Nucleus accumbens (tissue), 56 donors: ENCODE results near the gene CNTFR.
"Not testable (repeated sequence)": the region's sequence is repeated elsewhere in the genome, so short reads cannot be mapped to it uniquely, and the experiment has no call there.

Source experiments
- DNase-seq, 56 donors: peaks; one replicate each; lab custom pipeline; 2025; lab: John Stamatoyannopoulos, UW

CNTFR gene

DNA sequence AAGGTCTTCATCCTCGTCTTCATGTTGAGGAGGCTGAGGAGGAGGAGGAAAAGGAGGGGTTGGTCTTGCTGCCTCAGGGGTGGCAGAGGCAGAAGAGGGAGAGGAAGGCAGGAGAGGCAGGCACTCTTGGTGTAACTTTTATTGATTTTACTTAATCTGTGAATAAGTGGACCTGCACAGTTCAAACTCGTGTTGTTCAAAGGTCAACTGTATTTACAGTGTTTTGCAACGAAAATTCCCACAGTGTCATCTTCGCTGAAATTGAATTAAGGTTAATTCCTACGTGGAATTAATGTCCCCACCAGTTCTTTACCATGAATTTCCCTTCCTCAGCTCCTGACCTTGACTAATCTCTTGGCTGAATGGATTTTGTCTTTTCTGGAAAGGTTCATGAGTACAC lies 45.5 kb downstream of the CNTFR start:
- no peak for DNase-seq

DNA sequence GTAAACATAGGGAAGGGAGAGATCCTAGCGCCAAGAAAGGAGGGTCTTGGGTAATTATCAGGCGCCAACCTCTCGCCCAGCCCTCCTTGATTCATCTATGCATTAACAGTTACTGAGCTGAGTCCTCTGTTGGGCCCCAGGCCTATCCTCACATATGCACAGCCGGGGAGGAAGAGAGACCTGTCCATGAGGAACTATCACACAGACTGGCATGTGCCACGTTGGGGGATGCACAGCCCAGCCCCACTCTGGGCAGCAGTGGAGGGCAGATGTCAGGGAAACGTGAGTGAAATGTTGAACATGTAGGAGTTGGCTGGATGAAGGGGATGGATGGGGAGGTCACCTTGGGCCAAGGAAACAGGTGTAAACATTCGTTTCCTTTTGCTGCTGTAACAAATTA lies 48.0 kb downstream of the CNTFR start:
- DNase-seq: no peak

DNA sequence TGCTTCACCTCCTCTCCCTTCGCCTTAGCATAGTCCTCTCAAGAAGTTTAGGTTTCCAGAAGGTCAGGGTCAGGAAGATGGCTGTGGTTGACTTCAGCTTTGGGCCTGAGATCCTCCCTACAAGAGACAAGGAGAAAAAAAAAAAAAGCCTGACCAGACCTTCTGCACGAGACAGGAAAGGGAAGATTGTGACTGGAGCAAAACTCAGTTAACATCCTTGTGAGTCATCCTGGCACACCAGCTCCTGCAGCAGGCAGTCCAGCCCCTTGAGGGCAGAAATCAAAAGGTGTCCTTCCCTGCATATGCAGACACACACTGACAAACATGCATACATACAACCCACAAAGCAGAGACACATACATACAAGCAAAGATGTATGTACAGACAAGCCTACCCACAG lies 48.7 kb downstream of the CNTFR start:
- DNase-seq: no peak

DNA sequence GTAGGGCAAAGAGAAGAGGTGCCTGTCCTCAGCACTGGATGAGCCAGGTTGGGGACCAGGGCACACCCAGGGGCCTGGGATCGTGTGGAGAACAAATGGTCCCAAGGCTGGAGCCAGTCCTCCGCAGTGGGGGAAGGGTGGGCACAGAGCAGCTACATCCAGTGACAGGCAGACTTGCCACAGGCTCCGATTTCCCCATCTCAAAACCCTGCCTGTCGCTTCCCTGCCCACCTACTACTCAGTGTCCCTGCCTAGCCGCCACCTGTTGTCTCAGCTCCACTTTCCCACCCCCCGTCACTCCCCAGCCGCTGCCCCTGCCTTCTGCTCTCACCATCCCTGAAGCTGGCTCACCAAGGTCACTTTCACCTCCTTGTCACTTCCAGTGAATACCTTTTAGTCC lies 52.8 kb downstream of the CNTFR start:
- DNase-seq: no peak

DNA sequence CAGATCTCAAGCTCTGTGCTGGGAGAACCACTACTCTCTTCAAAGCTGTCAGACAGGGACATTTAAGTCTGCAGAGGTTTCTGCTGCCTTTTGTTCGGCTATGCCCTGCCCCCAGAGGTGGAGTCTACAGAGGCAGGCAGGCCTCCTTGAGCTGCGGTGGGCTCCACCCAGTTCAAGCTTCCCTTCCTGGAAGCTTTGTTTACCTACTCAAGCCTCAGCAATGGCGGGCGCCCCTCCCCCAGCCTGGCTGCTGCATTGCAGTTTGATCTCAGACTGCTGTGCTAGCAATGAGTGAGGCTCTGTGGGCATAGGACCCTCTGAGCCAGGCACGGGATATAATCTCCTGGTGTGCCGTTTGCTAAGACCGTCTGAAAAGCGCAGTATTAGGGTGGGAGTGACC lies 57.5 kb downstream of the CNTFR start:
- not testable (repeated sequence) for DNase-seq

DNA sequence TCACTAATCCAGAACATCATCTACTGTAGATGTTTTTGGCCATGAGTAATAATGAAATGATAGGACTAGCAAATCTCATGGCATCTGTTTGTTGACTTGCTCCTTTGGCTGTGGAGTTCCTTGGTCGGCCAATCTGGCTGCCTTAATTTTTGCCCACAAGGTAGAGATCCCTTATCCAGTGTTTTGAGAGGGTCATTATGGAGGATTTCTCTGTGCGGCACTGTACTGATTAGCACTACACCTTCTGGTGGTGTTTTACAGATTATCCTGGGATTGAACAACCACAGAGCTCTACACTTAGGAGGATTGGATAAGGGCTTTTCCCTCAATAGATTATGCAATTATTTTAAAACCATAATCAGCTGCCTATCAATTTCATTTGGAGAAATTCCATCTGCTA lies 63.5 kb downstream of the CNTFR start:
- DNase-seq: no peak

DNA sequence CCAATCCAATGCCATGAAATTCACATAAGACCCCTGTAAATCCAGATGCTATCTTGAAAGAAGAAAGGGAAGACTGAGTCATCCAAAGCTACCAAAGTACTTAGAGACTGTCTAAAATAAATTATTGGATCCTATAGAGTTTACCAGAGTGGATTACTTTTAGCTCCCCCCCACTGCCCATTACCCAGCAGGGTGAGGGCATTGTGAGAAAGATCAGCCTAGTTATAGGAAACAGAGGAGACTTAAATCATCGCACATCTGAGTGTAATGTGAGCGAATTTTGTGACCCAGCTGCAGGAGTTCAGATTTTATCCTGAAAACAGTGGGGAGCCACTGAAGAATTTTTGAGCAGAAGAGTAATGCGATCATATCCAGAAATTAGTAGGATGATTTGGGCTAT lies 65.2 kb downstream of the CNTFR start:
- no peak for DNase-seq

DNA sequence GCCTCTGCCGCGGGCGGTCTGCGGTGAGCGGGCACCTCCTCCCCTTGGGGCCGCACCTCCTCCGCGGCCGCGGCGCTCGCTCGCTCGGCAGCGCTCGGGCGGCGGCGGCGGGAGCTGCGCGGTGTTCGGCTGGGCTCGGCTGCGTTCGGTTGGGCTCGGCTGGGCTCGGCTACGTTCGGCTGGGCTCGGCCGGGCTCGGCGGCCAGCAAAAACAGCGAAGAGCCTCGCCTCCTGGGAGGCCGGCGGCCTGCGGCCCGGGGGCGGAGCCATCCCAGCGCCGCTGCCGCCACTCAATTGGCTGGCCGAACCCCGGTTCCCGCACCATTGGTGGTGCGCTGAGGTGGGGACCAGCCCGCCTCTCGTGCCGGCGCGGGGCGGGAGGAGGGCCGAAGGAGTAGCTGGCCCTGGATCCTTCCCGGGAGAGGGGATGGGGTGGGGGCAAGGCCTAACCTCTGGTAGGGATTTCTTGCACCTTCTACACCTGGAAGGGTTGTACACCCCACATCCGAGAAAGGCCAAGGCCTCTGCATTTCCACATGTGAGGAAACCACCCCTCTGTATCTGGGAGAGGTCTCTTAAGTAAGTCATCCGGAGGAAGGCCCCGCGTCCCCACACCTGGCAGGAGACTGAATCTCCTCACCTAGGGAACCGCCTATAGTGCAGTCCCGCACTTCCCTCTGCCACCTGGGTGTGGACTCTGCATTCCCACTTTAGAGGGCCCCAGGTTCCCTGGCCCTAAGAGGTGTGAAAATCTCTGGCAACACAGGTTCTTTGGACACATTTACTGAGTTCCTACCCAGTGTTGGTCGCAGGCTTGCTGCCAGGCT lies 66.3 kb downstream of the CNTFR start, which contains the start of gene ENHO:
Gene ENHO, minus strand, starts transcription at position 20 of the 827 bp plus-strand sequence. CDS start 1,295 bp downstream, outside the sequence.
- peak in 55 of 56 donors; percentile 58 to 93 (median 87) for DNase-seq

DNA sequence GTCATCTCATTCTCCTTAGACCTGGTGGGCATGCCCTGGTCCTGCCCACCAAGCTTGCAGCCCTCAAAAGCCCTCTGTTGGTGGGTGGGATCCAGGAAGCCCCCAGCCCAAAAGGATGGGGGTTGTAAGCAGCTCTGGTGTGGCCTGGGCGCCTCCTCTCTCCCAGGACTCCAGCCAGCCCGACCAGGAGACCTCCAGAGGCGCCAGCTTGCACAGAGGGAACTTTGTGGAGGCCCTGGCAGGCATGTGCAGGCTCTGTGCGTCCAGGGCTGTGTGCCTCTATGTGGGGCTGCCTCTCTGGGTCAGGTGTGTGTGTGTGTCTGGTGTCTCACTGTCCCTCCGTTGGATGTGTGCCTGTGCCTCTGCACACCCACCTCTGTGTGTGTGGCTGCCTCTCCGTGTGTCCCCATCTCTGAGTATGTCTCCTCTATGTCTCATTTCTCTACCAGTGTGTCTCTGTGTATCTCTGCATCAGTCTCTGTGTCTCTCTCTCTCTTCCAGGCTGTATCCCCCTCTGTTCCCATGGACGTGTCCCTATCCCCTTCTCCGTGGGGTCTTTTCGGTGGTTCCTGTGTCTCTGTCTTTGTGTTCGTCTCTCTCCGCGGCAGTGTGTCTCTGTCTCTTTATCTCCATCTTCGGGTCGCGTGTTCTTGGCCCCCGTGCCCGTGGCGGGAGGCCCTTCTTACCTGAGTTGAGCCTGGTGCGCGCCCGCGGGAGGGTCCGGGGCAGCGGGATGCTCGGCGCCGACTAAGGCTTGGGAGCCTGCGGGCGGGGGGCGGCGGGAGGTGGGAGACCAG lies 67.2 kb downstream of the CNTFR start:
- DNase-seq: peak in 27 of 56 donors; percentile 15 to 66 (median 44)

DNA sequence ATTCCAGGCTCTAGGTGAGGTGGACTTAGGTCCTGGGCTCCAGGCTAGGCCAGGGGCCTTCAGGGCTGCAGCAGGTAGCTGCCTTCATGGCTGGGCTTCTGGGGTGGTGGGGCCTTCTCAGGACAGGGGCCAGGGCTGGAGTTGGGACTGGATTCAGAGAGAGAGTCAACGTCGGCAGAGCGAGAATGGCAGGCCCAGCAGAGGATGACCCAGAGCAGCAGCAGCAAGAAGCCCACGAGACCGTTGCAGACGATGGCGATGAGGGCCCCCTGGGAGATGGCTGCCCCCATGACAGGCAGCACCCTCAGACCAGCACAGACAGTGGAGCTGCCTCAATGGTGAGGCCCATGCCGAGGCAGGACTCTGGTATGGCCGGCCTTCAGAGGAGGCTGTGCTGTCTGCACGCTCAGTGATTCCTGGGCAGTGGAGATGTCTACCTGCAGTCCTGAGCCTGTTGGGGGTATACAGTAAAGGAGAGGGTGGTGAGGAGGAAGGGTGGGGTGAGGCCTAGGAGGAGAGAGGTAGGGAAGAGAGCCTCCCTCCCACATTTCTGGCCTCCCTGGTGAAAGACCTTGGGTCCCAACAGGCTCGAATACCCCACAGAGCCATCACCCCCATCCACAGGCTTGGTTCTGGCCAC lies 68.0 kb downstream of the CNTFR start:
- no peak for DNase-seq

DNA sequence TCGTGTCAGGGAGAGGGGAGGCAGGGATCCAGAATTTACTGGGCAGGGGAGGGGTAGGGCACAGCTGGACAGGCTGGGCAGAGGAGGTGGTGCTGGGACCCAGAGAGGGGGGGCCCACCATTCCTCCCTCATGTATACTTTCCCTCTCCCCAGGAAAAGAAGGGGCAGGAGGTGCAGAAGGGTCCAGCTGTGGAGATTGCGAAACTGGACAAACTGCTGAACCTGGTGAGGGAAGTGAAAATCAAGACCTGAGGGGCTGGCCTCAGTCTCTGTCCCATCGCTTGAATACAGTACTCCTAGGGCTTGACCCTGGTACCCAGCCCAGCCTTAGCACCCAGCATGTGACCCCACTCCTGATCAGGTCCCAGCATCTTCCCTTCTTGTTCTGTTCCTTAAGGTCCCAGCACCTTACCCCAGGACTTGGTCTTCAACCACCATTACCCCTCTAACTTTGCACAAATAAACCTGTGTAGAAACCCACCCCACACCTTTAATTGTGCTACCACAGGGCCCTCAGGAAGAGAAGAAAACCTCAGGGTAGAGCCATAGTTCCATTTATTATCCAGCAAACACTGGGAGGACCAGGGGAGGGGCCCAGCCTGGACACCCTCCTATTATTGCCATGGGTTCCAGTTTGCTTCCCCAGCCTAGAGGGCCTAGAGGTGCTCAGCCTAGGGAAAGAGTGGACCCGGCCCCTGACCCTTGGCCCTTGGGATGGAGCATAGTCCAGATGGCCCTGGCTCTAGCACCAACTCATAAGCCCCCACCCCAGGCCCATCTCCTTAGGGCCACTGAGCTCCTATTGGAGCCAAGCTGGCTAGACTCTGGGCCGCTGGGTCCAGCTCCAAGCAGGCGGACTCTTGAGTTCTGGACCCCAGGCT lies 68.8 kb downstream of the CNTFR start:
- DNase-seq: no peak

DNA sequence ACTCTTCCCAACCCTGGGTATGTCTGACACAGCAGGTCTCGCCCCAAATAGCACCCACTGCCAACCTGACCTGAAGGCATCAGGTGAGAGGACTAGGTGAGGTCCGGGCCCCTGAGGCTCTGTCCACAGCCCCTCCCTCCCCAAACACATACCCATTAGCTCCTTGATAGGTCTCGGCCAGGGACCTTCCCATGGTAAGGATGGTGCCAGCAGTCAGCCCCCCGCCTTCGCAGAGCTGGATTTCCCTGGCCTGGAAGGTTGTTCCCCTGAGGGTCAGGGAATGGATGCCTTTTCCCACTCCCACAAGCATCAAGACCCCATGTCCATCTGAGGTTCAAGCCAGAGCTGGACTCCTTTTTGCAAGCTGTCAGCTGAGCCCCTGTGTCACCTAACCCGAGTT lies 69.4 kb downstream of the CNTFR start:
- no peak for DNase-seq

DNA sequence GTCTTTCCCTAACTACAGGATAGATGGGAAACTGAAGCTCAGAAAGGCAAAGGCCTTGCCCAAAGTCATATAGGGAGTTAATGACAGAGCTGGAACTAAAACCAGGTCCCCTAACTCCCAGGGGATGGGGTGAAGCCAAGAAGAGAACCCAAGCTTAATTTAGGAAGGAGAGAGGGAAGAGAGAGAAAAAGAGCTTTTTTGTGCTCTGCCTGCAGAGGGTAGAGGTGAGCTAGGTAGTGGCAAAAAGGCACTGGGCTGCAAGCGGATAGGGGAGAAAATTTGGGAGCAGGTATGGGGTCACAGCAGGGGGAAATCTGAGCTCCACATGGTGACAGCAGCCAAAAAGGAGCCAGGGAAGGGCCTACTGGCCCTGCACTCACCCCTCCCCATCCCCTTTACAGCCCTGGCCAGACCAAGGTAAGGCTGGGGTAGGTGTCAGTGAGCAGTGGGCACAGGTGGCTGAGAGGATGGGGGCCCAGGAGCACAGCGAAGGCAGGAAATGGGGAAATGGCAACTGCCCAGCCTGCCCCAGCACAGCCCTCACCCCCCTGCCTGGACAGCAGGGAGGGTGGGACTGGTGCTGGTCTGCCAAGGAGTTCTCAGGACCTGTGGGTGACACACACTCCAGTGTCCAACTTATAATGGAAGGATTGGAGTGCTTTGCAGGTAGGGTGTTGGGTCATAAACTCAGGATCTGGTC lies 70.1 kb downstream of the CNTFR start:
- no peak for DNase-seq

DNA sequence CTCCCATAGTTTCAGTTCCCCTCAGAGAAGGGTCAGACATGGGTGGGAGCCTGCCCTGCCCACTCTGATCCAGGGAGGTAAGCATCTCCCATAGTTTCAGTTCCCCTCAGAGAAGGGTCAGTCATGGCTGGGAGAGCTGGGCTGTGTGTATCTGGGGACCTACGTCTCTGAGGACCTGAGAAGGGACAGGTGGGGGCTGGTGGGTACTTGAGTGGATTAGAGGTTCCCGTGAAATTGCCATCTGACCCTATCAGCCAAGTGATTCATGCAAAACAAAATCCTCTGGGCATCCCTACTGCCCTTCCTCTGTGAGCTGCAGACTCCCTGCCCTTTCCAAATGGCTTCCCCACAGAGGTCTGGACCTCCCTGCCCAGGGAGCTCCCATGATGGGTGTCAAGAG lies 70.6 kb downstream of the CNTFR start:
- DNase-seq: no peak

DNA sequence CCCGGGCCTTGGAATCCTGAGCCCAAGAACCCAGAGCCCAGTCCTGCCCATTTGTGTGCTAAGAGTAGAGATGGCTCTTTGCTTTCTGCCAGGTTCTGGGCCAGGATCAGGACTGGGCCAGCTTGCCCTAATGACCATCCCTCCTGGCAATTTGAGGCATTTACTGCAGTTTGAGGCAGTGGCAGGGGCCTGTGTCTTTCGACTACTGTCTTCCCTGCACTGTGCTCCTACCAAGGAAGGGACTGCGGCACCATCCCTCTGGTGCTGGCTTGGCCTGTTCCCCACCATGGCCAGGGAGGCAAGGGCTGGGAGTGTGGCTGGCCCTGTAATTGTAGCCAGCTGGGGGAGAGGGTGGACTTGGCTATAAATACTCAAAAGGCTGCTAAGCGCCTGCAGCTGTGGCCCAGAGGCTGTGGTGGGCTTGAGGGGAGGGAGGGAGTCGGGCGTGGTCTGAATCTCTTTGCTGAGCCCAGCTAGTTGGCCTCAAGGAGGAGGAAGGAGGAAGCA lies 71.4 kb downstream of the CNTFR start:
- peak in 5 of 56 donors; percentile 13 to 40 (median 21) for DNase-seq

DNA sequence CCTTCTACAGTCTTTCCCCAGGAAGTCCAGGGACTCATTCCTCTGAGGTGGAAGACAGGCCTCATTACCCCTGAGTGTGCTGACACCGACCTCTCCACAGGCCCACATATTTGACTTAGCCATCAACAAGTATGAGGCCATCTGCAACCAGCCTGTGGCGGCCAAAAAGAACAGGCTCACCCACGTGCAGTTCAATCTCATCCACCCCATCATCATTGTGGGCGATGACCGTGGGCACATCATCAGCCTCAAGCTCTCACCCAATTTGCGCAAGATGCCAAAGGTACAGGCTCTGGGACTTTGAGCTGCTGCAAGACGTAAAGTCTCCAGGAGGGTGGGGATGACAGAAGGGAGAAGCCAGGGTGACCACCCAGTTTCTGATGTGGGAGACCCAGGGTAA lies 72.3 kb downstream of the CNTFR start:
- DNase-seq: no peak

DNA sequence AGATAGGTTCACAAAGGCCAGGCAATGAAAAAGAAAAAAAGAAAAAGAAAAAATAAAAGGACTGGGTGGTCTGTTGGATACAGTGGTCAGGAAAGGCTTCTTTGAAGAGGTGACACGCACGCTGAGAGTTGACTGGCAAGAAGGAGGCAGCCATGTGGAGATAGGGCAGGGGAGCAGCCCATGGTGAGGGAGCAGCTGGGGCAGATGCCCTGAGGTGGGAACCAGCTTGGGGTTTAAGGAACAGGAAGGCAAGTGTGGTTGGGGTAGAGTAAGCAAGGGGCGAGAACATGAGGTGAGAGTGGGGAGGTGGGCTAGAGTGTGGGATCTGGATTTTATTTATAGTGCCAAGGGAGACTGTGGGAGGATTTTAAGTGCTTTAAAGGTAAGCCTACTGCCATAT lies 73.6 kb downstream of the CNTFR start:
- DNase-seq: no peak

DNA sequence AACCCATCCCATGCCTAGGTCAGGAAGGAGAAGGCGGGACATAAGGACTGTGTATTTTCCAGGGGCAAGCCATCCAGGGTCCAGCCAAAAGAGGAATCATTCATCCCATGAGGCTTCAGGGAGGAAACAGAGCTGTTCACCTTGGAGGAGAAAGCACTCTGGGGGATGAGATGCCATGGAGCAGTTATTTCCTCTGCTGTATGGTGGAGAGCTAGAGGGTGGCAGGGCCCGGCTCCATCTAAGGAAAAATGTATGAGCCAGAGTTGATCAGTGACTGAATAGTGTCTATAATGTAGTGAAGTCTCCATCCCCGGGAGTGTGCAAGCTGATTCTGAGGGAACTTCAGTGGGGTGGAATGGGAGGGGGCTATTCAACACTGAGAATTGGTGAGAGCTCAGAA lies 74.7 kb downstream of the CNTFR start:
- no peak for DNase-seq

DNA sequence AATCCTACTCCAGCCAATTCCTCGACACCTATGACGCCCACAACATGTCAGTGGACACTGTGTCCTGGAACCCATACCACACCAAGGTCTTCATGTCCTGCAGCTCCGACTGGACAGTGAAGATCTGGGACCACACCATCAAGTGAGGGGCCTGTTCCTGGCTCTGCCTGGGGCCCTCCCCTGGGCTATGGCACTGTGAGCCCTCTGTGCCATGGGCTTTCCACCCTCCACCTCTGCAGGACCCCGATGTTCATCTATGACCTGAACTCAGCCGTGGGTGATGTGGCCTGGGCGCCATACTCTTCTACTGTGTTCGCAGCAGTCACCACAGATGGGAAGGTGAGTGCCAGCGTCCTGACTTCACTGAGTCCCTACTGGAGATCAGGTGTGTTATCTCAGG lies 75.1 kb downstream of the CNTFR start:
- DNase-seq: no peak
